DMS 273 treated with DMSO at 0.1 percent for 48 hours (cell line): ENCODE data around the gene HAPLN3.

Experiments
- DNase-seq: peaks from one replicate; lab custom pipeline; 2025; lab: John Stamatoyannopoulos, UW

HAPLN3 gene

DNA sequence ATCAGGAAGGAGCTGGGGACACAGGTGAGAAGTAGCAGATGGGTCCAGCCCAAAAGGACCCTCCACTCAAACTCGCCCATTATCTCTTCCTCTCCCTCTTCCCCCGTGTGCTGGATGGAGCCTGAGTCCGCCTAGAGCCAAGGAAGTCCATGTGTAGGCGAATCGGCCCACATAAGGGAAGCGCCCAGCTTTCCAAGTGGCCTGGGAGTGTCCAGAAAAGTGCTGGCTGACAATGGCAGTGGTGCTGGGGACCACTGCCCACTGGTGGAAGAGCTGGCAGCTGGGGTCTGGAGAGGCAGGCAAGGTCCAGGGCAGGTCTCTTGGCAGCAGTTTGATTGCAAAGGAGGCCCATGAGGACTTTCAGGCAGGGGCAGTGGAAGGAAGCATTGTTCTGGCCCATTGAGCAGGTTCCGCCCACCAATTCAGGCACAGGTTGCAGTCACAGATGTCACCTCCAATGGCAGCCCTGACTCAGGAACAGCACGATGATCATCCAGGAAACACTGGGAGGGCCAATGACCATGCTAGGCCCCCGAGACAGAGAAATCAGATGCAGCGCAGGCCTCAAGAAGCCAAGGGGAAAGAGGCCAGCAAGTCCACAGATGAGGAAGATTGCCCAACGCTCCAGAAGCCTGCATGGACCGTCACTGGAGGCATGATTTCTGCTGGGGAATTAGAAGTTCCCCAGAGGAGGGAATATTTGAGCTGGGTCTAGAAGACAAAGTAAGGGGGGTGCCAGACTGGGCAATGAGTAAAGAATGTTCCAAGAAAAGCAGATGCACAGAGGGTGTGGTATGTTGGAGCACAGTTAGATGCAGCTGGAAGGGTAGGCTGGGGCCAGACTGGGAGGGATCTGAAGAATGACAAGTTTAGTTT is 14.8 kb upstream of the HAPLN3 start:
- DNase-seq: no peak

DNA sequence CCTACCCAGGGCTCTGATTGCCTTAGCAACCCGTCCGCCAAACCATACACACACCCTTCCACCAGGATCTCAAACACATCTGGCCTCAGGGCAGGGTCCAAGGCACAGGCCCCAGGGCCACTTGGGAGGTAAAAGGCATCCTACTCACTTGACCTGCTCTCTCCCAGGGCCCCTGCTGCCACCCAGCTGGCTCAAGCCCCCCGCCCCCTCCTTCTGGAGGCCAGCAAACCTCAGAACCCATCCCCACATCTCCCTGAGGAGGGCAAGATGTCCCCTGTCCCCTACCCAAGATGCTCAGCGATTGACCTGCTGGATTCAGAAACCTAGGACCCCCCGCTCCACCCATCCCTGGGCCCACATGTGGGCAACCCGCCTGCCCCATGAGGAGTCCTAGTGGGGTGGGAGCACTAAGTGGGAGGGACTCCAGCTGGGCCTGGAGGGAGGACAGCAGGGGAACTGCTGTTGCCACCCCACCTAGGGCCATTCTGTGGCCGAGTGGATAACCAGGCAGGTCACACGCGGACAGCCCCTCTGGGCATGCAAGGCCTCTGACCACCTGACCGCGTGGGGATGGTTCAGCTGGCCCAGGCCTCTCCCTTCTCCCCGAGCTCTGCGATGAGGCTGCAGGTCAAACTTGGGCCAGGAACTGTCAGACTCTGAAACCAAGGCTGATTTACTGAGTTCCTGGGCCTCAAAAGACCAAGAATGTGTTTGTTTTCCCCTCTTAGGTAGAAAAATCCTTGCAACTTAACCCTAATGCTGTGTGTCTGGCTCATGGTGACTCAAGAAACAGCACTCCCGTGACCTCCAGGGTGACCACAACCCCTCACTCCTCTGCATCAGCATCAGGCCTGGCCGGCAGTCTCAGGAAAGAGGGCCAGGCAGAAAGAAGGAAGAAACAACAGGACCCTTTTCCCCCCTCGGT is 13.6 kb upstream of the HAPLN3 start:
- no peak for DNase-seq

DNA sequence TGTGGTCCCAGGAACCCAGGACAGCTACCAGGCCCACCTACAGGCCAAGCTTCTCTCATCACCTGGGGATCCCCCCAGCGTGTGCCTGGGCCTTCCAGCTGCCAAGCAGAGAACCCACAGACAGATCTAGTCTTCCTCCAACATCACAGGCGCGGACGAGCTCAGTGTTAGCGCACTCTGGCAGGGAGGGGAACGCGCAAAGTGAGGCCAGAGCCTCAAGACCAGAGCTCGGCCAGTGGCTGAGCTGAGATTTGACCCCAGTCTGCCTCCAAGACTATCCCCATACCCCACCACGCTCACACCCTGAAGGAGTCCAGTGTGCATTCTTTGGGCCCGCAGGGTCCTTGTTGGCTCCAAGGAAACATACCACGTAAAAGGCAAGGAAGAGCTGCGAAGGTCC is 12.8 kb upstream of the HAPLN3 start:
- DNase-seq: no peak

DNA sequence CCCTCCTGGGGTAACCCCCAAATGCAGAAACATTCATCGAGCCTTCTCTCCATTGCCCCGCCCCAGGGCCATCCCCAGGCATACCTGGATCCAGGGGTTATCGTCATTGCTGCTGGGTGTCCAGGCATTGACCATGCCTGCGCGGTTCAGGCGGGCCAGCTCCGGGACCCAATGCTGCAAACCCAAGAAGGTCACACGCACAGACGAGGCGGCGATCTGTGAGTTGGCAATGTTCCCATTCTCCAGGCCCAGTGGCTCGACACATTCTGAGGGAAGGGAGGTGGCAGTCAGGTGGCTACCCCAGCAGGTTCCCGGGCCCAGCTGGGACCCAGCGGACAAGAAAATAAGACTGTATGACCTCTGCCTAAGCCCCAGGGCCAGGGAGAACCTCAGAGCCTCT is 11.8 kb upstream of the HAPLN3 start:
- DNase-seq: no peak

DNA sequence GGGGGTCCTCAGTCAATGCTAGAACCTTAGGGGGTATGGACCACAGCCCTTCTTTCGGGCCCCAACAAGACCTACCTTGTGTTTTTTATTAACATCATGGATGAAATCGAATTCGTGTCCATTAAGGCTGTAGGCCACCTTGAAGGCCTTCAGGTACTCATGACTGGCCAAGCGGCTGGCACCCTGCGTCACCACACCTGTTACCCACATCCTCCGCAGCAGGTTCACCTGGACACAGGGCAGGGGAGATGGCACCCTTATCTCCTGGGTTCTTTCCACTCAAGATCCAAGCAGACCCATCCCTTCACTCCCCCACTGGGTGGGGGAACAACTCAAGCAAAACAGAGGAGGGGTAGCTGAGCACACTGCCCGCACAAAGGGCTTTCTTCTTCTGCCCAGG is 11.2 kb upstream of the HAPLN3 start:
- no peak for DNase-seq

DNA sequence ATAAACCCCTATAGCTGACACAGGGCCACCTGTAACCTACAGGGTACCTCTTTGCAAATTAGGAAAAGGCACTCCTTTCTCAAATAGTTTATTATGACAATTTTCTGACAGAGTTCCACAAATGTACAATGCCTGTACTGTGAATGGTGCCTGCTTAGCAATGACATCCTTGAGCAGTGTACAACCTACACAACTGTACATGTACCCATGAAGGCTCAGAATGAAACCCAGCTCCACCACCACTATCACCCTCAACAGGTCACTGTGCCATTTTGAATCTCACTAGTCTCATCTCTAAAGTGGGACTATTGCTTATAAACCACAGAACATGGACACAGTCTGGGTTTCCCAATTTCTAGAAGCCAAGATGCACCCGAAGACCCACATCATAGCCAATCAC is 10.8 kb upstream of the HAPLN3 start:
- DNase-seq: no peak

DNA sequence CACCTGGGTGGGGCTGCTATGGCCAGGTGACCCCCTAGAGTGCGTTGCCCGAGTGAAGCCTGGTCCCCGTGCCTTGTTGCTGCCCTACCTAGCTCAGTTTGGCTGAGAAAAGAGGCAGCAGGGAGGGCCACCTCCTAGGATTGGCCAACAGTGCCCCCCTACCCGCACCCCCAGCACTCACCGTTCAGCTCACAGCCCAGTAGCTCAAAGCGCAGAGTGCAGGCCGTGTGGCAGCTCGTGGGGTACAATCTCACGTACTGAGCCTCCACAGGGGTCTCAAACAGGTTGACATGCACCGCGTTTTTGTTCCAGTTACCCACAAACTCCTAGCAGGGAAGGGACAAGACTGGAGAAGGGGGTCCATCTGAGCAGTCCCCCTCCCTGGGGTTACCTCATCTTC is 10.2 kb upstream of the HAPLN3 start:
- DNase-seq: no peak

DNA sequence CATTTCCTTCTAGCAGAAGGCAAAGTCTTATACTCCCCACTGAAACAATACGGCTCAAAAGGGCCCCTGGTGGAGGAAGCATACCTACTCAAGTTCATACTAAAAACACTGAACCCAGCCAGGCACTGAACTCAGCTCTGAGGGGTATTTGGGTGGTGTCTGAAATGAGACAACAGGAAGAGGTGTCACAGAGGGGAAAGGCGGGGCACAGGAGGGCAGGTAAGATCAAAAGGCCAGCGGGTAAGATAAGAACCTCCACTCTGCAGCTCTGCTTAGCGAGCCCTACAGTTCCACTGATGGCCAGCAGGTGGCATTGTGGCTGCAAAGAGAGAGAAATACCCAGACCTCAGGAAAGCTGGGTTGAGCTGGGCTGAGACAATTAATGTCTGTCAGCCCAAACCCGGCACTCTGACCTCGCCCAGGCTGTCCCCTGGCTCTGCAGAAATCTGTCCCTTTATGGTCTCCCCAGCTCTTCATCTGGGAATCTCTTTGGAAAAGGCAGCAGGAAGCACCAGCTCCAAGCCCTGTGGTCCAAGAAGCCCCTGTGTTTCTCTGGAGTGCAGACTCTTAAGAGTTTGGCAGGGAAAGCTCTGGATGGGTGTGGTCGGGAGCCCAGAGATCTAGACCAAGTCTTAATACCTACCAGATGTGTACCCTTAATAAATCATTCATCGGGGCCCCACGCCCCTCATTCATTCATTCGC is 9.4 kb upstream of the HAPLN3 start:
- DNase-seq: no peak

DNA sequence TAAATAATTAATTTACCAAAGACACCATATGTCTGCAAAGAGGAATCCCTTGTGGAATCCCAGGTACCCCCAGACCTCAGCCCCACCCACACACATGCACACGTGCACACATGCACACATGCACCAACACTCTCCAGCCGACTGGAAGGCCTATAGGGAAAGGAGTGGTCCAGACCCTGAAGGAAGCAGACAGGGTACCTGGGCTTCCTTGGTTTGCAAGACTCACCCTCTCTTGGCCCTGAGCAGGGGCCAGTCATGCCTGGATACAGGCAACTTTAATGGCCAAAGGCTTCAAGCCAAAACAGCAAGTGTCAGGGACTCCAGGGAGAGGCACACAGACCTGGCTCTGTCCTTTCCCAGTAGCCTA is 8.9 kb upstream of the HAPLN3 start:
- DNase-seq: no peak

DNA sequence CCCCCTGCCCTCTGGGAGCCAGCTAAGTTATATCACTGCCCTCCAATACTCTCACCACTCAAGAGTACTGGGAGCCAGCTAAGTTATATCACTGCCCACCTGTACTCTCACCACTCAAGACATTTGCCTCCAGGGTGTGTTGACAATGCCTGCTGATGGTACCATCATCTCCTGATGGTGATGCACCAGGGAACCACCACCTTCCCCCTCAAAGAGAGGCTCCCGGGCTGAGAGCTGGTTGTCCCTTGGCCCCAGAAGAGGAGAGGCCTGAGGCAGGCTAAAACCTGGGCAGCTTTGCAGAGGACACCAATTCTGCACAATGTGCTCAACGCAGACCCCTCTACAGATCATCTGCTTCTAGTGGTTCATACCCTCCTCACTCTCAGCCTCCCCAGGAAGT is 7.5 kb upstream of the HAPLN3 start:
- no peak for DNase-seq

DNA sequence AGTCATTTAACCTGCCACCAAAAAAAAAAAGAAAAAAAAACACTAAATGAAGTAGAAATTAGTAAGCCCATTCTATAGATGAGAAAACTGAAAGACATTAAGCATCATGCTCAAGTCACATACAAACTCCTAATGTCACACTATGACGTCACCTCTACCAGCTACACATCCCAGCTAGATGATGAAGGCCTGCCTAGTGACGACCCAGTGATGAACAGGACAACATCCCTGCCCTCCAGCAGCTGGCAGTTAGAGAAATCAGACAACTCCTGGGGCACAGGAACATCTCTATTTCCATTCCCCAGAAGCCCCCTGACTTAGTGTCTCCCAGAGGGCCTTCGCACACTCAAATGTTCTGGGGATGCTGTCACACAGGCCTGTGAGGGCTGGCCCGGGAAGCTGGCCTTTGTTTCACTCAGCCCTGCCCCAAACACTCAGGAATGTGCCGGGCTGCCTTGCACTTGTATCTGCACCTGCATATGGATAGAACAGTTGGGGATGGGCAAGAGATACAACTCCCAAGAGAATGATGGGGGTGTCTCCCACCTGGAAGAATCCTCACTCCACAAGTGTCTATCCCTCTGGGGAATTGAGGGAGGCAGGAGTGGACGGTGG is 7.0 kb upstream of the HAPLN3 start:
- no peak for DNase-seq

DNA sequence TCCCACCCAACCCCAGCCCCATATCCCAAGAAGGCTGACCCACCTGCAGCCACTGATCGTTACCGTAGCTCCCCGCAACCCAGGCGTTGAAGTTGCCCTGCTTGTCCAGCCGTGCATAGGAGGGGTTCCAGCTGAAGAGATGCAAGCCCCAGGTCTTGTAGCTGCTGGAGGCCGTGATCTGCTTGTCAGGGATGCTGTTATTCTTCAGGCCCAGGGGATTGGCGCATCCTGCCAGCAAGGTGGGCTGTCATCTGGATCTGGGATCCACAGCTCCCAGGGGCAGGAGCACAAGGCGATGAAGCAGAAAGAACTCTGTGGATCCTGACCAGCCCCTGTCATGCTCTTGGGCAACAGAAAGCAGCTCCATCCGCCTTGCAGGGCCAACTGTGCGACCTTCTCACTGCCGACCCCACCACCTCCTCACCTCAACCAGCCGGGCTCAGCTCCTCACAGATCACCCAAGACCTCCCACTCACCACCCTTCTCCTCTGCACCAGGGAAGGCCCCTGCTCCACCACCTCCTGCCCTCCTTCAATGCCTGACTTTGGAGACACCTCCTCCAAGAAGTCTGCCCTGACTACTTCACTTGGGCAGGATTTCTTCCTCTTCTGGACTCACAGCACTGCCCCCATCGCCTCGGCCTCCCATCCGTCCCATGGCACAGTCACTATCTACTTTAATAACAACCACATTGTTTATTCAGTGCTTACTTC is 6.3 kb upstream of the HAPLN3 start:
- DNase-seq: no peak

DNA sequence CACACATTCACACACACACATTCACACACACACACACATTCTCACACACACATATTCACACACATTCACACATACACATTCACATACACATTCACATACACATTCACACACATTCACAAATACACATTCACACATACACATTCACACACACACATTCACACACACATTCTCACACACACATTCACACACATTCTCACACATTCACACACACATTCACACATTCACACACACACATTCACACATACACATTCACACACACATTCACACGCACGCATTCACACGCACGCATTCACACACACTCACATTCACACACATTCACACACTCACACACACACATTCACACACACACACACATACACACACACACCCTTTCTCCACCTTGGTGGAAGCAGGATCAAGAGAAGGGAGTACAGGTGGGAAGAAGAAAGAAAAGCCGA is 5.7 kb upstream of the HAPLN3 start:
- DNase-seq: no peak

DNA sequence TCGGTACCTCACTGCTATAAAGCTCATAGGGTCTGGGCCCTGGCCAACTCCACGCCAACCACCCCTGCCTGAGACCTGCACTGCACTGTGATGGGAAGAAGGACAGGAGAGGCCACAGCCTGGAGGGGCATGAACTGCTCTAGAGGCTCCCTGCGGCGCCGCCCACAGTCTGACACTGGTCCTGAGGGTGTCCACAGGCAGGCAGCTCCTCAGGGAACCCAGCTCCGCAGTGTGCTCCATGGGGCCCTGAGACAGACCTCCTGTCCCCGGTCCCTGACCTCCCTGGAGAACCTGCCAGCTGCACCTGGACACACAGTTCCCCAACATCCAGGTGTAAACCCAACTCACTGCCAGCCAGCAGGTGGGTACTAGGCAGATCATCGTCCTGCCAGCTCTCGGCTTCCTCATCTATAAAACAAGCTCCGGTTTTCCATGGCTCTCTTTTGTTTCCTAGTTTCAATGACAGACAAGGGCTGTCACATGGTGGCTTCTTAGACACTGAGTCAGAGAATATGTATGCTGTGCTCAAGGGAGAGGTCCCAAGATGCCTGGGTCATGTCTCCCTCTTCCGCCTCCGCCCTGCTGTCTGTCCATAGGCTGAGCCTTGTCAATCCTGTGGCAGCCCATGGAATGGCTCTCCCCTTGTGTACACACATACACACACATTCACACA is 5.1 kb upstream of the HAPLN3 start:
- no peak for DNase-seq

DNA sequence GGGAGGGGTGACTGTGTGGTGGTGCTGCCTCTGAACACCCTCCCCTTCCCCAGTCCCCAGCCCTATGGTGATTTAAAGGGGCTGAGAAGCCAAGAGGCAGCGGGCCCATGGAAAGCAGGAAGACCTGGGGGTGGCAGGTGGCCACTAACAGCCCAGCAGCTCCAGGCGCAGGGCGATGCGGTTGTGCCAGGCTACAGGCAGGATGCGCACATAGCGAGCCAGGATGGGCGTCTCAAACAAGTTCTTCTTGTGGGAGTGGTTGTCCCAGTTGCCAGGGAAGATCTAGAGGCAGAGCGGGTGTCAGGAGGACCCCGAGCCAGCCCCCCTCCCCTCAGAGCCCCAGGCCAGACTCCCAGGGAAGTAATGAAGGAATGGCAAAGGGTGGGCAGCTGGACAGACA is 3.9 kb upstream of the HAPLN3 start:
- DNase-seq: no peak

DNA sequence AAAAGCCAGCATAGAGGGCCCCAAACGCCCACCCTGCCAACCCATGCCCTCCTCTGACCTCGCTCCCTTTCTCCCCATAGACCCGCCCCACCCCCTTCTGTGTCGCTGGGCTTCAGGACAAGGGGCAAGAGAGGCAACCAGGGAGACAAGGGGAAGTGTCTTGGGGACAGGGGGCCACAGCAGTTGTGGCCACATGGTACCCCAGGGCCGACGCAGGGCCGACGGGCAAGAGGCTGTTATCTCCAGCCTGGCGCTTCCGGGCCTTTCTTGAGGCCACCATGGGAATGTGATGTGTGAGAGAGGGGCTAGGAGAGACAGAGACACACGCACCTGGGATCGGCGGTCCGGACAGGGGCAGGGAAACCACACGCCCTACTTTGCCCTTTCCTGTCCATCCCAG is 3.4 kb upstream of the HAPLN3 start:
- DNase-seq: no peak

DNA sequence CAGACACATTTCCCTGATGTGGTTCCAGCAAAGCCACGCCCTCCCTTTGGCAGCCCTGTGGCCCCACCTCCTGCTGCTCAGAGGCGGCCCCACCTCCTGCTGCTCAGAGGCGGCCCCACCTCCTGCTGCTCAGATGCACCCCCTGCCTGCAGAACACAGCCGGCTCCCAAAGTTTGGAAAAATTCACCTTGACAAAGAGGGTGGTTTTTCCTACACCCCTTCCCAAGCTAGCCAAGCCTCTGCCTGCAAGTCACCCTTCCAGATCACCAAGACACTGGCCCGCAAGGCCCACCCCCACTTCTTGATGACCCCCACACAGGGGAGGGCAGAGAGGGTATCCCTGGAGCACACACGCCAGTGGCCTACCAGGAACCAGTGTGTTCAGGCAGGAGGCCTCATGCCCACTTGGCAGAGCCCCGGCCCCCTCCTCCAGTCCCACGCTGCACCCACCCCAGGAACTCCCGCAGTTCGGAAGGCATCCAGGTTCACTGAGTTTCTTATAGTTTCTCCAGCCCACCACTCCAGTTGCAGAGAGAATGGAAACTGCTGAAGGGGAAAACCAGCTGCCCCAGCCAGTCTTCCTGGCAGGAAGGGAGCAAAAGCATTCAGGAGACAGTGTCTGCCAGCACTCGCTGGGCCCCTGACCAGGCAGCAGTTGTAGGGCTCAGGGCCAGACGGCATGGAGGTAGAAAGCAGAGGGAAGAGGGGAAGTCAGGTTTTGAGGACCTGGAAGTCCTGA is 2.3 kb upstream of the HAPLN3 start:
- peak; percentile 12 for DNase-seq

DNA sequence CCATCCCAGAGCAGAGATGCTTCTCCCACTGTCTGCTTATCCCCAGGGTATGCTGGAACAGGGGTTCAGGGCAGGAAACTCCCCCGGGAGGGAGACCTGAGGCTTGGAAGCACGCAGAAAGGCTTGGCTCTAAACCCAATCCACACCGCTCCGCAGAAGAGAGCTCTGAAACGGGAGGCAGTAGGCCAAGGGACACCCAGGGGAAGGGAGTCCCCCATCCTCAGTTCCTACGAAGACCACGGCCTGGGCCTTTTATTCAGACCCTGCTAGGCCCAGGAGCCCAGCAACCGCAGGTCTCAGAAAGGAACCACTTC is 1.8 kb upstream of the HAPLN3 start:
- no peak for DNase-seq

DNA sequence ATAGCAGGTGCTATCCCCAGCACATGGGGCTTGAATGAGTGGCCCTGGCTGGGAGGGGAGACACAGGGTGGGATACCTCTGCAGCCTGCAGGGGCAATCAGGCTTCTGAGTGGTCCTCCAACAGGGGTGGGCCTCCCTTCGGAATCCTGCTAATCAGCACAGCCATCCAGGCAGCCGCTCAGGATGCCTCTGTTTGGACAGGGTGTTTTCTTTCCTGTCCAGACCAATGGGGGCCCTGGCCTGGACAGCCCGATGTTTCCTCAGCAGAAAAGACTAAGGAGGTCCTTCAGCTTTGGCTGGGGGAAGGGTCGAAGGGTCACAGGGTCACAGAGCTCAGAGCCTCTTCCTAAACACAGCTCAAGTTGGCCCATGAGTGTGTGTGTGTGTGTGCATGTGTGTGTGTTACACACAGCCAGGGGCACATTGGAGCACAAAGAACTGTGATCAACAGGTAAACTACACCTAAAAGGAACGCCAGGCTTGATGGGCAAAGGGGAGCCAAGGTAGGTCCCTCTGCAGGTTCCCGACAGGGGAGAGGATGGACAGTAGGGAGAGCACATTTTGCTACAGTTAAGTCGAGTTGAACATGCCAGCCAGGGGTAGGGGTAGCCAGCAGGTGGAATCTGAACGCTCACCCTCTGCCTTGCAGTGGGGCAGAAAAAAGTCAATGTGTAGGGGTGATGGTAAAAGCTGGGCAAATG is 1.1 kb upstream of the HAPLN3 start:
- DNase-seq: no peak

DNA sequence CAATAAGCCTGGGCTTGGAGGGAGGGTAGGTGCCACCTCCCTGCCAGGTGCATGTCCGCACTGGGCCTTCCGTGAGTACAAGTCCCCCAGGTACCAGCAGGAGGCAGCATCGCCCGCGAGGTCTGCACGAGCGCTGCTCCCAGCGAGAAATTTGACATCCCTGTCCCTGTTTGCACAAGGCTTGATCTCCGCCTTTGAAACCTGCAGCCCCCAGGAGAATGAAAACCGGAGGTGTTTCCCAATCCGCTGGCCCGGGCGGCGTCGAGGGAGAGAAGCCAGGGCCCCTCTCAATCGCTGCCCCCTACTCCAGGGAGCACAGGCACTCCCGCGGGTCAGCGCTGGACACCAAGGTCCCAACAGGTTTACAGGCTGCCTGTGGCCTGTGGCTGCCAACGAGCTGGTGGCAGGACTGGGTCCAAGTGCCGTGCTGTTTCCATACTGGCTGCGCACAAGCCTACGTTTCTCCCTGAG is 961 bp downstream of the HAPLN3 start:
- no peak for DNase-seq
